Upper lobe of left lung (tissue), 4 donors: ENCODE data around the gene SERINC5.

ENCODE experiments used
- EP300 ChIP-seq, 4 donors: sonication (generic); formaldehyde crosslinking; IDR thresholded peaks; one replicate each; pipeline ENCODE4 v1.5.1; 2017; ENCODE audit warnings: antibody characterized with exemption in 4 of 4, control low read depth in 2 of 4
- POLR2A ChIP-seq, 4 donors: fragments of 450-650 bp; IDR thresholded peaks; one replicate each; pipeline ENCODE4 v1.5.1; 2016 to 2017; ENCODE audit warnings: antibody characterized with exemption in 4 of 4, mild to moderate bottlenecking in 2 of 4
- POLR2AphosphoS5 ChIP-seq, 2 donors: sonication (generic); formaldehyde crosslinking; IDR thresholded peaks; one replicate each; pipeline ENCODE4 v1.5.1; 2017; ENCODE audit warnings: antibody characterized with exemption in 2 of 2
- TF ChIP-seq, protein P1 (sequence below), 6 experiments: fragments of 450-650 bp in 4 of 6; fragments of 200-600 bp in 2 of 6; sonication (generic) in 2 of 6; IDR thresholded peaks; one replicate each; pipeline ENCODE4 v1.5.1; 2016 to 2019; ENCODE audit warnings: antibody characterized with exemption in 6 of 6

- TF ChIP-seq, protein P1, sequence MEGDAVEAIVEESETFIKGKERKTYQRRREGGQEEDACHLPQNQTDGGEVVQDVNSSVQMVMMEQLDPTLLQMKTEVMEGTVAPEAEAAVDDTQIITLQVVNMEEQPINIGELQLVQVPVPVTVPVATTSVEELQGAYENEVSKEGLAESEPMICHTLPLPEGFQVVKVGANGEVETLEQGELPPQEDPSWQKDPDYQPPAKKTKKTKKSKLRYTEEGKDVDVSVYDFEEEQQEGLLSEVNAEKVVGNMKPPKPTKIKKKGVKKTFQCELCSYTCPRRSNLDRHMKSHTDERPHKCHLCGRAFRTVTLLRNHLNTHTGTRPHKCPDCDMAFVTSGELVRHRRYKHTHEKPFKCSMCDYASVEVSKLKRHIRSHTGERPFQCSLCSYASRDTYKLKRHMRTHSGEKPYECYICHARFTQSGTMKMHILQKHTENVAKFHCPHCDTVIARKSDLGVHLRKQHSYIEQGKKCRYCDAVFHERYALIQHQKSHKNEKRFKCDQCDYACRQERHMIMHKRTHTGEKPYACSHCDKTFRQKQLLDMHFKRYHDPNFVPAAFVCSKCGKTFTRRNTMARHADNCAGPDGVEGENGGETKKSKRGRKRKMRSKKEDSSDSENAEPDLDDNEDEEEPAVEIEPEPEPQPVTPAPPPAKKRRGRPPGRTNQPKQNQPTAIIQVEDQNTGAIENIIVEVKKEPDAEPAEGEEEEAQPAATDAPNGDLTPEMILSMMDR (IDR thresholded peaks at IDR 0.05), result no peak
- TF ChIP-seq EP300 (IDR thresholded peaks at IDR 0.05) (no peak), POLR2A (IDR thresholded peaks at IDR 0.05) (no peak), POLR2AphosphoS5 (IDR thresholded peaks at IDR 0.05) (no peak)
Observed at GRCh38 chr5:80219391-80219790, 36.5 kb downstream of the SERINC5 start.
